ENCODE data around the gene PBX4. TPM values are rescaled to one million over a fixed set of nuclear protein-coding genes. Genes with fewer than 3 reads are reported as not detected.
"Not testable (repeated sequence)": the region's sequence is repeated elsewhere in the genome, so short reads cannot be mapped to it uniquely, and the experiment has no call there.

PBX4 gene
- total and polyA plus RNA-seq, 4 donors: 2.2 to 8.3 (median 6.8) TPM

- TF ChIP-seq CTCF (IDR thresholded peaks at IDR 0.05; ENCODE audit: control extremely low read depth, extremely low read depth): no peak
- no peaks in the 10 kb centered on the region for H3K27me3 ChIP-seq (ENCODE audit: control insufficient read depth in 3 of 3, insufficient read depth in 3 of 3, low read length in 2 of 3)
- WGBS, 2 donors: 79 to 87% methylated on average over 10 of the region's 10 CpGs
- peaks cover 0 to 4% (median 0%) of the 10 kb centered on the region in 4 donors for H3K36me3 ChIP-seq (ENCODE audit: control insufficient read depth in 4 of 4, insufficient read depth in 4 of 4, low read length in 4 of 4)
- H3K4me3 ChIP-seq: no peak overlapping the region
- no peaks in the 10 kb centered on the region for H3K9me3 ChIP-seq (ENCODE audit: control insufficient read depth in 4 of 4, insufficient read depth in 3 of 4, low read length in 3 of 4)
- no peak overlapping the region for H3K27ac ChIP-seq (ENCODE audit: low read depth in 1 of 2, low read length in 1 of 2)
- peaks cover 0 to 4% (median 0%) of the 10 kb centered on the region in 5 donors for H3K4me1 ChIP-seq (ENCODE audit: control insufficient read depth in 5 of 5, insufficient read depth in 5 of 5, low read length in 5 of 5)
- DNase-seq (peak in 2 of 3 donors; percentile 48 to 63), ATAC-seq (ENCODE audit: insufficient read depth, low FRiP score) (no peak)
- H3K9ac ChIP-seq (ENCODE audit: insufficient read depth in 1 of 2, low read length in 2 of 2): no peak overlapping the region
These were observed 7.9 kb downstream of the PBX4 start for GRCh38 chr19:19610376-19611202.

GRCh38 chr19:19606686-19607085 lies 11.8 kb downstream of the PBX4 start:
- H3K27me3 ChIP-seq (ENCODE audit: control insufficient read depth in 3 of 3, insufficient read depth in 3 of 3, low read length in 2 of 3); H3K36me3 ChIP-seq (ENCODE audit: control insufficient read depth in 4 of 4, insufficient read depth in 4 of 4, low read length in 4 of 4); H3K9me3 ChIP-seq (ENCODE audit: control insufficient read depth in 4 of 4, insufficient read depth in 3 of 4, low read length in 3 of 4); DNase-seq; H3K4me1 ChIP-seq (ENCODE audit: control insufficient read depth in 5 of 5, insufficient read depth in 5 of 5, low read length in 5 of 5); H3K9ac ChIP-seq (ENCODE audit: insufficient read depth in 1 of 2, low read length in 2 of 2); H3K4me3 ChIP-seq; ATAC-seq (ENCODE audit: insufficient read depth, low FRiP score); H3K27ac ChIP-seq (ENCODE audit: low read depth in 1 of 2, low read length in 1 of 2): not testable (repeated sequence)
- WGBS, 2 donors: 95 to 97% methylated on average over 8 of the region's 8 CpGs

GRCh38 chr19:19606021-19606420 lies 12.5 kb downstream of the PBX4 start:
- 29 to 67% methylated on average over 1 of the region's 1 CpG for WGBS, 2 donors
- ATAC-seq (ENCODE audit: insufficient read depth, low FRiP score) (no peak), DNase-seq (no peak)
- H3K9ac ChIP-seq (ENCODE audit: insufficient read depth in 1 of 2, low read length in 2 of 2): no peak overlapping the region
- no peak for TF ChIP-seq CTCF (IDR thresholded peaks at IDR 0.05; ENCODE audit: control extremely low read depth, extremely low read depth)
- peaks cover 0 to 4% (median 0%) of the 10 kb centered on the region in 4 donors for H3K36me3 ChIP-seq (ENCODE audit: control insufficient read depth in 4 of 4, insufficient read depth in 4 of 4, low read length in 4 of 4)
- no peak overlapping the region for H3K4me3 ChIP-seq
- no peaks in the 10 kb centered on the region for H3K9me3 ChIP-seq (ENCODE audit: control insufficient read depth in 4 of 4, insufficient read depth in 3 of 4, low read length in 3 of 4)
- no peaks in the 10 kb centered on the region for H3K27me3 ChIP-seq (ENCODE audit: control insufficient read depth in 3 of 3, insufficient read depth in 3 of 3, low read length in 2 of 3)
- peak overlapping the region in 1 of 2 donors; percentile 11 for H3K27ac ChIP-seq (ENCODE audit: low read depth in 1 of 2, low read length in 1 of 2)
- no peaks in the 10 kb centered on the region for H3K4me1 ChIP-seq (ENCODE audit: control insufficient read depth in 5 of 5, insufficient read depth in 5 of 5, low read length in 5 of 5)

- H3K36me3 ChIP-seq (ENCODE audit: control insufficient read depth in 4 of 4, insufficient read depth in 4 of 4, low read length in 4 of 4): peaks cover 0 to 3% (median 0%) of the 10 kb centered on the region in 4 donors
- TF ChIP-seq CTCF (IDR thresholded peaks at IDR 0.05; ENCODE audit: control extremely low read depth, extremely low read depth): no peak
- no peak for DNase-seq
- peaks cover 0 to under 1% (median 0%) of the 10 kb centered on the region in 5 donors for H3K4me1 ChIP-seq (ENCODE audit: control insufficient read depth in 5 of 5, insufficient read depth in 5 of 5, low read length in 5 of 5)
- no peak overlapping the region for H3K27ac ChIP-seq (ENCODE audit: low read depth in 1 of 2, low read length in 1 of 2)
- ATAC-seq (ENCODE audit: insufficient read depth, low FRiP score): no peak
- no peaks in the 10 kb centered on the region for H3K27me3 ChIP-seq (ENCODE audit: control insufficient read depth in 3 of 3, insufficient read depth in 3 of 3, low read length in 2 of 3)
- 38 to 58% methylated on average over 3 of the region's 3 CpGs for WGBS, 2 donors
- H3K4me3 ChIP-seq: no peak overlapping the region
- no peak overlapping the region for H3K9ac ChIP-seq (ENCODE audit: insufficient read depth in 1 of 2, low read length in 2 of 2)
- no peaks in the 10 kb centered on the region for H3K9me3 ChIP-seq (ENCODE audit: control insufficient read depth in 4 of 4, insufficient read depth in 3 of 4, low read length in 3 of 4)
These were observed 15.7 kb downstream of the PBX4 start for GRCh38 chr19:19602713-19603324.

Measured in lung (tissue), 12 donors.